GM18498 (cell line): ENCODE measurements around the gene HNRNPAB.
"Not testable (repeated sequence)": the region's sequence is repeated elsewhere in the genome, so short reads cannot be mapped to it uniquely, and the experiment has no call there.

ENCODE experiments used
- ATAC-seq: cut with Tn5 transposase; IDR thresholded peaks from one replicate; pipeline ENCODE4 v1.9.1; 2021; ENCODE audit warnings: mild to moderate bottlenecking, moderate library complexity; ENCODE audit not compliant: unreplicated experiment

Gene HNRNPAB

DNA sequence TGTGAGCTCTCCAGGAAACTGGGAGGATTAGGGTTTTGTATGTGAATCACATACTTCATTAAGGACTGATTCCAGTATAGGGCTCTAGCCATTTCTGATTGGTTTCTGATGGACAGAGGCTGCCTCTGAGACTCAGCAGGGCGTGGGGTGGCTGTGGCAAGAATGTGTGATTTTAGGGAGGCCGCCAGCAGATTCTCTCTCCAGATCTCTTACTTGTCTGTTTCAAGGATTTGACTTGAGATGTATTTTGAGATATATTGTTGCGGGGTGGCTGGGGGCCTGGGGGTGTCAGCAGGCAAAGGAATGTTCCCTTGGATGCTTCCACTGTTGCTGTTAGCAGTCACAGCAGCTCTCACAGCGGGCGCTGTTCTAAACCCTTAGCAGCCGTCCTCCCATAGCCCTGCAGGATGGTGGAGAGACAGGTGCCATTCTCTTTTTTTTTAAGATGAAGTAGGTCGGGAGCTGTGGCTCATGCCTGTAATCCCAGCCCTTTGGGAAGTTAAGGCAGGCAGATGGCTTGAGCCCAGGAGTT lies 8.0 kb upstream of the HNRNPAB start:
- no peak for ATAC-seq

DNA sequence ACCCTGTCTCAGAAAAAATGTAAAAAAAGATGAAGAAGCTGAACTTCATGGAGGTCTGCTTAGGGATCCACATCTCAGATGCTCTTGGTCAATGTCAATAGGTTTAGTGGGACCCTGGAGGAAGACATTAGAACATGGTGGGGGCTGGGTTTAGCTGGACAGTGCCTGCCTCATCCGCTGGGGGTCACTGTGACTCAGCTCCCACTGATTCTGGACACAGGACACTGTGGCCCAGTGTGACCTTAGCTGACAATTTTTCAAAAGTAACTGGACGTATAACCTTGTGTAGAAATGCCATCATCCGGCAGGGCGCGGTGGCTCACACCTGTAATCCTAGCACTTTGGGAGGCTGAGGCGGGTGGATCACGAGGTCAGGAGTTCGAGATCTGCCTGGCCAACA lies 7.3 kb upstream of the HNRNPAB start:
- no peak for ATAC-seq

DNA sequence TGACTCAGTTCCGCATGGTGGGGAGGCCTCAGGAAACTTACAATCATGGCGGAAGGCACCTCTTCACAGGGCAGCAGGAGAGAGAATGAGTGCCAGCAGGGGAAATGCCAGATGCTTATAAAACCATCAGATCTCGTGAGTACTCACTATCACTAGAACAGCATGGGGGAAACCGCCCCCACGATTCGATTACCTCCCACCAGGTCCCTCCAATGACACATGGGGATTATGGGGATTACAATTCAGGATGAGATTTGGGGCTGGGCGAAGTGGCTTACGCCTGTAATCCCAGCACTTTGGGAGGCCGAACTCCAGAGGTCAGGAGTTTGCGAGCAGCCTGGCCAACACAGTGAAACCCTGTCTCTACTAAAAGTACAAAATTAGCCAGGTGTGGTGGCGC lies 6.2 kb upstream of the HNRNPAB start:
- ATAC-seq: not testable (repeated sequence)

DNA sequence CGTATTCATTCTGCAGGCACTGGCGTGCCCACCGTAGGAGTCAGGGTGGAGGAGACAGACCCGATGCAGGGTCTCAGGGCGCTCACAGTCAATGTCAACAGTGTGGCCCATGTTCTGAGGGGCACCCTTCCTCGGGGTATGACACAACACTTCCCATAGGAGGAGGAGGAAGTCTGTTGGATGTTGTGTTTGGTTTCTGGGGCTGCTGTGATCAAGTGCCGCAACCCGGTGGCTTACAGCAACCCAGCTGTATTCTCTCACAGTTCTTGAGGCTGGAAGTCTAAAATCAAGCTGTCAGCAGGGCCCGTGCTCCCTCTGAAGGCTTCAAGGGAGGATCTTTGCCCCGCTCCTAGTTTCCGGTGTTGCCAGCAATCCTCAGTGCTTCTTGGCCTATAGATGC lies 5.6 kb upstream of the HNRNPAB start:
- no peak for ATAC-seq

DNA sequence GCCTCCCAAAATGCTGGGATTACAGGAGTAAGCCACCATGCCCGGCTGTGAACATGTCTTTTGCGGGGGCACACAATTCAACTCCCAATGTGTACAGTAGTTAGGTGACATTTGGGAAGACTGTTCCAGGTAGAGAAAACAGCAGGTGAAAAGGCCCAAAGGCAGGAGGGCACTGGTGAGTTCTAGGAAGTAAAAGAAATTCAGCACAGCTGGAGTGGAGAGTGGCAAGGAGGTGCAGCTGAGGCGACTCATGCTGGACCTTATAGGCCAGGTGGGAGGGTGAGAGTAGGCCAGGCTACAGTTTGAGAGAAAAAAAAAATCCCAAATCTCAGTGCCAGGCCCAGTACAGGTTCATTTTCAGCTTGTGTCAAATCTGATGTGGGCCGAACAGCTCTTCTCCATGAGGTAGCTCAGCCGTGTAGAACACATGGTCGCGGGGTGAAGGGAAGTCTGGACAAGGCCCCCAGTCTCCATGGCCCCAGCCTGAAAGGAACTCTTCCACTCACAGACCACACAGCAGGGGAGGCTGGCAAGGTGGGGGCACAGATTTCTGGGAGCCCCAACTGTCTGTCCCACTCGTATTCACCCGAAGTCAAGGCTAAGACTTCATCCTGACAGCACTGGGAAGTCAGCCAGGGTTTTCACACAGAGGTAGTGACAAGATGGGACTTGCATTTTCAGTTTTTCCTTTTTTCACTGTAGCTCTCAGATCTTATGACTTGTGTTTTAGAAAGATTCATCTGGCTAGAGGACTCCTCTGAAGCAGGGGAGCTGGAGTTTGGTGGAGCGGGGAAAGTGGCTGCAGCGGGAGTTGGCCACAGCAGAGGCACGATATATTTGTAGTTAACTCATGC lies 4.5 kb upstream of the HNRNPAB start:
- no peak for ATAC-seq

DNA sequence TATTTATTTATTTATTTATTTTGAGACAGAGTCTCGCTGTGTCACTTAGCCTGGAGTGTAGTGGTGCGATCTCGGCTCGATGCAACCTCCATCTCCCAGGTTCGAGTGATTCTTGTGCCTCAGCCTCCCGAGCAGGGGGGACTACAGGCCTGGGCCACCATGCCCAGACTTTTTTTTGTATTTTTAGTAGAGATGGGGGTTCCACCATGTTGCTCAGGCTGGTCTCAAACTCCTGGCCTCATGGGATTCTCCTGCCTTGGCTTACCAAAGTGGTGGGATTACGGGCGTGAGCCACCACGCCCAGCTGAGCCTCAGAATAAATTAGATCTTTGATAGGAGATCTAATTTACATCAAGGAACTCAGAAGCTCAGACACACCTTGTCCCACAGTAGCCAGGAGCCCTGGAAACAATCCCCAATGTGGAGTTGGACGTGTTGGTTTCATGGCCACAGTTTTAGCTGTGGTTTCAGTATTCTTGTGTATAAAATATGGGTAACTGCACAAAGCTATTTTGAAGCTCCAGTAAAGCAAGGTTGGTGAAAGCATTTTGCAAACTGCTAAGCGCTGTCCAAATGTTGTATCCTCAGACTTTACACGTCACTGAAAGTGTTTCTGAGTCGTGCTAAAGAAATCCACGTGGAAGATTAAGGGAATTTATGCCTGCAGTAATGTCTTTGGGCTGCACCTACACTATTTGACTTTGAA lies 3.0 kb upstream of the HNRNPAB start:
- ATAC-seq: no peak

DNA sequence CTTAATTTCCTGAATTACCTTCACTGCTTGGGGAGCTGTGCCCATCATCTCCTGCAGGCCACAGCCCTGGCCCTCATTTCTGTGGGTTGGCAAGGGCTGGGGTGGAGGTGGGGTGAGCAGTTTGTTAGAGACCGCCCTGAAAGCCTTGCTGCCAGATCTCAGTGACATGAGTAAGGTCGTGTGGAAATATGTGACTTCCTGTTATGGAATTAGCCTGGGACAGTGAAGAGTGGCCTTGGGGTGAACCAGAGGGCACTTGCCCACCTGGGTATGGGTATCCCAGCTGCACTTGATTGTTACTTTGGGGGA lies 2.5 kb upstream of the HNRNPAB start:
- no peak for ATAC-seq

DNA sequence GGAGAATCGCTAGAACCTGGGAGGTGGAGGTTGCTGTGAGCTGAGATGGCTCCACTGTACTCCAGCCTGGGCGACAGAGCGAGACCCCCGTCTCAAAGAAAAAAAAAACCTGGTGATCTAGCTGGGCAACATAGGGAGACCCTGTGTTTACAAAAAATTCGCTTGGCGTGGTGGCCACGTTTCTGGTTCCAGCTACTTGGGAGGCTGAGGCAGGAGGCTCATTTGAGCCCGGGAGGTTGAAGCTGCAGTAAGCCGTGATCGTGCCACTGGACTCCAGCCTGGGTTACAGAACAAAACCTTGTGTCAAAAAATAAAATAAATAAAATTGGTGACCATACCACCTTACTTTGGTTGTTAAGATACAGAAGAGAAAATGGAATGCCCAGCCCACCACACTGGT lies 1.8 kb upstream of the HNRNPAB start:
- ATAC-seq: no peak

DNA sequence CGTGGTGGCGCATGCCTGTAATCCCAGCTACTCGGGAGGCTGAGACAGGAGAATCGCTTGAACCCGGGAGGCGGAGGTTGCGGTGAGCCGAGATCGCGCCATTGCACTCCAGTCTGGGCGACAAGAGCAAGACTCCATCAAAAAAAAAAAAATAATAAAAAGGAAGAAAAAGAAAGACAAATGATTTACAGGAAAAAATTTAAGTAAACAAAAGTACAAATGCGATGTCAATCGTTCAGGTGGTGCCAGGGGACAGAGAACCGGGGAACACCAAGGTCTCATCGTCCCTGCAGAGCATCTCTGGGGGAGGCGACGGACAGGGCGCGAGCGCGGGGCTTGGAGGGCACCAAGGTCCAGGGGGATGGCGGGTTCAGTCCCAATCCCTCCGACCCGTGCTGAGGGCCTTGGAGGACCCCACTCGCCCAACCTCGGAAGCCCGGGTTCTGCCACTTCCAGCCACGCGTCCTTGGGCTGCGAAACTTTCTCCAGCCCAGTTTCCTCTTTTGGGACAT lies 607 bp upstream of the HNRNPAB start:
- ATAC-seq: no peak

DNA sequence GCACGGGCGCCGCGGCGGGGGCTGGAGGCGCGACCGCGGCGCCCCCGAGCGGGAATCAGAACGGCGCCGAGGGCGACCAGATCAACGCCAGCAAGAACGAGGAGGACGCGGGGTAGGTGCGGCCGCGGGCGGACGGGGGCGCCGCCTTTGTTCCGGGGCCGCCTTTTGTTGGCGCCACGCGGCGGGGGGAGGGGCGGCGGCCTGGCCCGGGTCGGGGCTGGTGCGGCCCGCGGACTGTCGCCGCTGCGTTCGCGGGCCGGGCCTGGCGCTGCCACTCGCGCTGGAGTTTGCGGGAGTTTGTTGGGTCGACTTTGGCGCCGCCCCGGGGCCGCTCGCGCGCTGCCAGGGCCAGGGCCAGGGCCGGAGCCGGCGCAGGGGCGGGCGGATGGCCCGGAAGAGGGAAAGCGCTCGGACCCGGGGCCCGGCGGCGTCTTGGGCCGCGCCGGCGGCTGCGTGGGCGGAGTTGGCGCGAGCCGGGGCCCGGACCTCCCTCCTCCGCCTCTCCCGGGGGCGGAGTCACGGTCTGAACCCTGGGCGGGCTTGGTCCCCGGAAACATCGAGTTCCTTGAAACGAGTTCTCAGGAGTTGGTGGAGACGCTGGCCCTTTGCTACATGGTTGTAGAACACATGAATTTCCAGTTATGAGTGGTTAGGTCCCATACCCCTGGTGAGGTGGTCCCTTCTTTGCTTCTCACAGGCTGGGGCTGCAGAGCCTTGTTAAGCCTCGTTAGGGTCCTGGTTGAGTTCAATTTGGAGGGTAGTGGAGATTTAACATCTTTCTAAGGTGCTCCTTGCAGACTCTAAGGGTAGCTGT lies 809 bp downstream of the HNRNPAB start:
- ATAC-seq: peak; percentile 67

DNA sequence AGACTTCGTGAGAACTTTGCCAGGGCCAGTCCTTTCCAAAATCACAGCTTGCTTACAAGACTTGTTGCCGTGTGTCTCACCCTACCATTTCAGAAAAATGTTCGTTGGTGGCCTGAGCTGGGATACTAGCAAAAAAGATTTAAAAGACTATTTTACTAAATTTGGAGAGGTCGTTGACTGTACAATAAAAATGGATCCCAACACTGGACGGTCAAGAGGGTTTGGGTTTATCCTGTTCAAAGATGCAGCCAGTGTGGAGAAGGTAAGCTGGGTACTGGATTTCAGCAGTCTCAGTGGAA lies 1.4 kb downstream of the HNRNPAB start:
- ATAC-seq: no peak

DNA sequence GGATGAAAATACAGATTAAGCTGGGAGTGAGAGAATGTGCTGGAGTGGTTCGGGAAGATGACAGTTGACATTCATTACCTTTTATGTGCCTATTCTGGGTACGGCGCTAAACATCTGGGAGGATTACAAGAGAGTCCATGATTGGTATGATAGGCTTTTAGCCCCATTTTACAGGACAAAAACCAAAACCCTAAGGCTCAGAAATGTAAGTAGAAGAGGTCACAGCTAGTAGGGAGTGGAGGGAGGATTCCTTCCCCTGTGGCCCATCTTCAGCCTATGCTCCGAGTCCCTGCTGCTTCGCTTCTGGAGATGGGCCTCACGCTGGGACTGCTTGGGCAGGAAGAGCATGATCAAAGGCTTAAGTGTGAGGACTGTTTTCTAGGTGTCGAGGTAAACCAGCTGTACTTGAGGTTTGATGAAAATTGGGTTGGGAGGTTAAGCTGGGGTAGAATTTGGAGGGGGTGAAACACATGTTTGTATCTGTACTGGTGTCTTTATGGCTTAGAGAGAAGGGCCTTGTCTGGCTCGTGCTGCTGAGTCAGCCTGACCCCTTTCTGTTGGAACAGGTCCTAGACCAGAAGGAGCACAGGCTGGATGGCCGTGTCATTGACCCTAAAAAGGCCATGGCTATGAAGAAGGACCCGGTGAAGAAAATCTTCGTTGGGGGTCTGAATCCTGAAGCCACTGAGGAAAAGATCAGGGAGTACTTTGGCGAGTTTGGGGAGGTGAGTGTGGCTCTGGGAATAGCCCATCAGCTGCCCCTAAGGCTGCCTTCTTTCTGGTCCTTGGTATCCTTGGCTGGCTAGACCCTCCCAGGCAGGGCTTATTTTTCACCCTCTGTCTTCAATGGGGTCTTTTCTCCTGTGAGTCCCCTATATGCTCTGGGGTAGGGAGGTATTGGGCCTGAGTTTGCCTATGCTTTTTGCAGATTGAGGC lies 2.1 kb downstream of the HNRNPAB start:
- no peak for ATAC-seq

DNA sequence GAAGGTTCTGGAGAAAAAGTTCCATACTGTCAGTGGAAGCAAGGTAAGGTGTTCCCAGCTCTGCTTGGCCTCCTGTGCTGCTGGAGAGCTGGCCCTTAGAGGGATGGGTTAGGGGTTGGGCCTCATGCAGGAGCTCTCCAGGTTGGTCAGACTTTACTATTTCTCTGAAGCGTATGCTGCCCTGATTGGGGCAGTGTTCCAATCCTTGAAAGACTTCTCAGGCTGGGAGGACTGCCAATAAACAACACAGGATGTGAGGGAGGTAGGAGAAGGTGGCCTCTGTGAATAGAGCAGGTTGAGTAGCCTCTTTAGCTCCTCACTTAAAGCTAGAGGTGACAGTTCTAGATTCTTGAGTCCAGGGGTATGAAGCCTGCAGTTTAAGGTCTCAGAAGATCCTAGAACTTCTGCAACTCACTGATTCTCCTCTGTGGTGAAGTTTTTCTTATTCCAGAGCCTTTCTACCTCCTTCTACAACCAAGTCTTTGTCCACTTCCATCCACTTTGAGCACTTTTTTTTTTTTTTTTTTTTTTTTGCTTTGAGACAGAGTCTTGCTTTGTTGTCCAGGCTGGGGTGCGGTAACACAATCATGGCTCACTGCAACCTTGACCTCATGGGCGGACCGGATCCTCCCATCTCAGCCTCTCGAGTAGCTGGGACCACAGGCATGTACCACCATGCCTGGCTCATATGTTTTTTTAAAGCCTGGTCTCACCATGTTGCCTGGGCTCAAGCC lies 3.0 kb downstream of the HNRNPAB start:
- ATAC-seq: no peak

DNA sequence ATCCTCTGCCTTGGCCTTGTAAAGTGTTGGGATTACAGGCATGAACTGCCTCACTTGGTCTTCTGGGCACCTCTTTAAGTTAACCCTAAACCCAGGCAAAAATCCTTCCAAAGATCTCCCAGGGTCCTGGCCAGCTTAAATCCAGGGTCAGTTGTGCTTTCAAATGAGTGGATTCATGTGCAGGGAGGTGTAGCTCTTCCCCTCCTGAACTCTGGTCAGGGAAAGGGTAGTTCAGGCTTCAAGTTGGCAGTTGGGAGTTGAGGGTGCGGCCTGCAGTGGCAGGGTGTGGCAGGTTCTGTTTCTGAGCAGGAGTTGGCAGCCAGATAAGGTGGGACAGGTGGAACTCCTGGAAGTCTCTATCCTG lies 3.6 kb downstream of the HNRNPAB start:
- ATAC-seq: no peak

DNA sequence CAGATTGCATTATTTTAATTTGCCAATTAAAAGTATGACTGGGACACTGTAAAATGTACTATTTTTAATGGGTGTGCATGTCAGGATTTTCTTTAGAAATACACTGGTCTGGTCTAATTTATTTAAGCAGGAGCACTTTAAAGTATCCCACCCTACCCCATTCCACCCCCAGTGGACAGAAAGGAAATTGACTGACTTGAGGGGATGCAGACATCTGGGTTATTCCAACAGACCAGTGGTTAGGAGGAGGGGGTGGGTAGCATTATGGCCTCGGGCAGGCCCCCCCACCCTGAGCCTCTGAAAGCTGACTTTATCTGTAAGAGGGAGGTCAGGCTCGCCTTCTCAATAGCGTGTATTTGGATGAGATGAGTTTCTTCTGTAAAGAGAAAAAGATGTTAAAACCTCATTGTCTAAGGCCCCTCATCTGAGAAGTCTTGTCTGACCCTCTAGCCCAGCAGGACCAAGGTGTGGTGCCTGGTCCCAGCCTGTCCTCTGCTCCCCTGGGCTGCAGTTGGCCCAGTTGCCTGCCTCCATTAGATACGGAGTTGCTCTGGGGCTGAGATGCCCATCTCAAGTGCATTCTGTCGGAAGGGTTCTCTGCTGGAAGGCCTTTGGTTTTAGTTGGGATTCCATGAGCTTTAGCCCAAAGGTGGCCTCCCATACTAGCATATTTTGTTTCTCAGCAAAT lies 4.4 kb downstream of the HNRNPAB start:
- ATAC-seq: no peak

DNA sequence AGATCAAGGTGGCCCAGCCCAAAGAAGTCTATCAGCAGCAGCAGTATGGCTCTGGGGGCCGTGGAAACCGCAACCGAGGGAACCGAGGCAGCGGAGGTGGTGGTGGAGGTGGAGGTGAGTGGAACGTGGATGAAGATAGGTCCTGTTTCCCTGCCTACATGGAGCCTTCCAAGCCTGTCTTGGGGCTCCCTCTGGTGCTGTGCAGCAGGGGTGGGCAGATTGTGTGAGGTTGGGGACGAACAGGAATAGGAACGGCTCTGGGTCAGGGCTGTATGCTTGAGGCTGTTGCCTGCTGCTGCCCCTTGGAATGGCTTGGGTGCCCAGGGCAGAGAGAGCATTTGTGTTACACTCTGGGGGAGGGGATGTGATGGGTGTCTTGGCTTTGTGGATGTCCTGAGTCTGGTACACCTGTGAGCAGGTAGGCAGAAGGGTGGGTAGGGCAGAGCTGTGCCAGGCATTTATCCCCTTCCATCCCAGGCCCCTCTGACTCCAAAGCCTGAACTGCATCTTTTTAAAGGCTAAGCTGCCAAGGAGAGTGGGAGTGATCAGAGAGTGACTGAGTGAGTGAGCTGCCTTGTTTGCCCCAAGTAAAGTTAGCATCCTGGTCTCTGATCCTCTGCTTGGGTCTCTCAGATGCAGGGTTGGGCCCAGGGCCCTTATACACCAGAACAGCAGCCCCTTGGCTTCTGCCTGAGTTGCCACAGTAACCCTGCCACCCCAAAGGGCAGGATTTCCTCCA lies 5.2 kb downstream of the HNRNPAB start:
- no peak for ATAC-seq

DNA sequence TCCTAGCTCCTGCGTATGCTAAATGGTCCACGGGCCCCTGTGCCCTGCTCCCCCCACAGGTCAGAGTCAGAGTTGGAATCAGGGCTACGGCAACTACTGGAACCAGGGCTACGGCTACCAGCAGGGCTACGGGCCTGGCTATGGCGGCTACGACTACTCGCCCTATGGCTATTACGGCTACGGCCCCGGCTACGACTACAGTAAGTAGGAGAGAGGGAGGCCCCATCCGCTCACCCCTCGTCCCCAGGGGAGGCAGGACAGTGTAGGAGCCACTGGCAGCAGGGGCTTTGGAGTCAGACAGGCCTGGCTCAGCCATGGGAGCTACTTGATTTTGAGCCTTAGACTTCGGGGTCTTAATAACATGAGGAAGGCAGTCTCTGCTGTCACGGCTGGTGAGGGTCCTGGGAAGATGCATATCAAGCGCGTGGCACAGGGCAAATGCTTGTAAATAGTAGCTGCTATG lies 5.8 kb downstream of the HNRNPAB start:
- ATAC-seq: no peak

DNA sequence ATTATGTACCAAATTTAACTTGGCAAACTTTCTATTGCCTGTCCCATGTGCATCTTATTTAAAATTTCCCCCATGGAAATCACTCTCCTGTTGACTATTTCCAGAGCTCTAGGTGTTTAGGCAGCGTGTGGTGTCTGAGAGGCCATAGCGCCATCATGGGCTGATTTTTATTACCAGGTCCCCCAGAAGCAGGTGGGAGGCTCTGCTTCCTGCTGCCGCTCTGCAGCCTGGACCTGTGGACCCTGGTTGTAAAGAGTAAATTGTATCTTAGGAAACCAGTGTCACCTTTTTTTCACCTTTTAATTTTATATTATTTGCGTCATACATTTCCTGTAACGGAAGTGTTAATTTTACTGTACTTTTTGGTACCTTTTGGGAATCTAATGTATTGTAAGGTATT lies 6.4 kb downstream of the HNRNPAB start:
- no peak for ATAC-seq
